Nephron progenitor cell (in vitro differentiated cells): ENCODE results near the gene FXYD7.

Source experiments
- DNase-seq: peaks from one replicate; pipeline ENCODE4 v3.0.0; 2021
- H3K27ac Mint-ChIP-seq: 2 replicates; pipeline ENCODE4 v1.8.0; 2021; ENCODE audit warnings: mild to moderate bottlenecking, moderate library complexity, mixed read lengths
- H3K27me3 Mint-ChIP-seq: 2 replicates; pipeline ENCODE4 v1.8.0; 2021; ENCODE audit warnings: mild to moderate bottlenecking, low read depth, mixed read lengths; ENCODE audit not compliant: poor library complexity
- H3K36me3 Mint-ChIP-seq: 2 replicates; pipeline ENCODE4 v1.8.0; 2021; ENCODE audit warnings: low read depth, mixed read lengths
- H3K4me1 Mint-ChIP-seq: 2 replicates; pipeline ENCODE4 v1.8.0; 2021; ENCODE audit warnings: mixed read lengths
- H3K4me3 Mint-ChIP-seq: 2 replicates; pipeline ENCODE4 v1.8.0; 2021; ENCODE audit warnings: mild to moderate bottlenecking, moderate library complexity, mixed read lengths
- H3K9me3 Mint-ChIP-seq: 2 replicates; pipeline ENCODE4 v1.8.0; 2021; ENCODE audit warnings: mild to moderate bottlenecking, moderate library complexity, mixed read lengths
- CTCF ChIP-seq: fragments of 200-600 bp; sonication (generic); IDR thresholded peaks from 2 replicates; pipeline ENCODE4 v1.5.0; 2021; ENCODE audit warnings: antibody characterized with exemption

FXYD7 gene

GRCh38 chr19:35155981-35156672 is 13.1 kb downstream of the FXYD7 start:
- DNase-seq = no peak
- Mint-ChIP-seq H3K4me1 (peaks cover 48% of the 10 kb centered on the region), H3K27me3 (peaks cover 39% of the 10 kb centered on the region), H3K27ac (no peak overlapping the region), H3K9me3 (no peaks in the 10 kb centered on the region), H3K4me3 (peak overlapping the region; percentile 85), H3K36me3 (peaks cover 13% of the 10 kb centered on the region)
- no peak for TF ChIP-seq CTCF

DNA sequence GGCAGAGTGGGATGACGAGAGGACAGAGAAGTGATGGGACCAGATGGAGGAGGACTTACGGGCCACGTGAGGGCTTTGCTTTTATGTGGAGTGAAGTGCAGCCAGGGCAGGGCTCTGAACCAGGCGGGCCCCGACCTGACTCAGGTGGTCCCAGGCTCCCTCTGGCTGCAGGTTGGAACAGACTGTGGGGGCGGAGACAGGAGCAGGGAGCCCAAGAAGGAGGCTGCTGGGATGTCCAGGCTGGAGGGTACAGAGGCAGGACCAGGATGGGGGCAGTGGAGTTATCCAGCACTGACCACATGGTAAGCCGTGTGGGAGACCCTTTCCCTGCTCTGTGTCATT is 13.6 kb downstream of the FXYD7 start:
- peak overlapping the region; percentile 62 for H3K4me3 Mint-ChIP-seq
- TF ChIP-seq CTCF = no peak
- peaks cover 38% of the 10 kb centered on the region for H3K27me3 Mint-ChIP-seq
- DNase-seq = no peak
- peaks cover 43% of the 10 kb centered on the region for H3K4me1 Mint-ChIP-seq
- no peak overlapping the region for H3K27ac Mint-ChIP-seq
- peaks cover 18% of the 10 kb centered on the region for H3K36me3 Mint-ChIP-seq
- no peaks in the 10 kb centered on the region for H3K9me3 Mint-ChIP-seq

DNA sequence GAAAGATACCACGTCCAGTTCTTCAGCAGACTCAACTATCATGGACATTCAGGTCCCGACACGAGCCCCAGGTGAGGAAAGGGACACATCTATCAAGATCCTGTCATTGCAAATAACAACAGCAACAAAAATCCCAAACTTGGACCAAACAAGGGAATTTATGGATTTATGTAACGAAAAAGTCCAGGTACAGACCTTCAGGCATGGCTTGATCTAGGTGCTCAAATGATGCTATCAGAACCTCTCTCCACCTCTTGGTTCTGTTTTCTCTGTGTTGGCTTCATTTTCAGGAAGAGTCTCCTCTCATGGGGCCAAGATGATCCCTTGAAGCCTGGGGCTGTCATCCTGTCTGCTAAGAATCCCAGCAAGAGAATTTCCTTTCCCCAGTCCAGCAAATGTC is 14.4 kb downstream of the FXYD7 start:
- H3K9me3 Mint-ChIP-seq = peaks cover 5% of the 10 kb centered on the region
- peaks cover 32% of the 10 kb centered on the region for H3K27me3 Mint-ChIP-seq
- H3K4me1 Mint-ChIP-seq = peaks cover 37% of the 10 kb centered on the region
- no peak overlapping the region for H3K27ac Mint-ChIP-seq
- no peak for TF ChIP-seq CTCF
- H3K36me3 Mint-ChIP-seq = peaks cover 26% of the 10 kb centered on the region
- no peak for DNase-seq
- H3K4me3 Mint-ChIP-seq = no peak overlapping the region

- peaks cover 47% of the 10 kb centered on the region for H3K36me3 Mint-ChIP-seq
- no peak for DNase-seq
- H3K27ac Mint-ChIP-seq = peak overlapping the region; percentile 57
- H3K4me3 Mint-ChIP-seq = no peak overlapping the region
- peaks cover 19% of the 10 kb centered on the region for H3K4me1 Mint-ChIP-seq
- no peak for TF ChIP-seq CTCF
- H3K27me3 Mint-ChIP-seq = peaks cover 18% of the 10 kb centered on the region
- H3K9me3 Mint-ChIP-seq = peaks cover 24% of the 10 kb centered on the region
Measured at GRCh38 chr19:35159606-35160005, 16.6 kb downstream of the FXYD7 start.

DNA sequence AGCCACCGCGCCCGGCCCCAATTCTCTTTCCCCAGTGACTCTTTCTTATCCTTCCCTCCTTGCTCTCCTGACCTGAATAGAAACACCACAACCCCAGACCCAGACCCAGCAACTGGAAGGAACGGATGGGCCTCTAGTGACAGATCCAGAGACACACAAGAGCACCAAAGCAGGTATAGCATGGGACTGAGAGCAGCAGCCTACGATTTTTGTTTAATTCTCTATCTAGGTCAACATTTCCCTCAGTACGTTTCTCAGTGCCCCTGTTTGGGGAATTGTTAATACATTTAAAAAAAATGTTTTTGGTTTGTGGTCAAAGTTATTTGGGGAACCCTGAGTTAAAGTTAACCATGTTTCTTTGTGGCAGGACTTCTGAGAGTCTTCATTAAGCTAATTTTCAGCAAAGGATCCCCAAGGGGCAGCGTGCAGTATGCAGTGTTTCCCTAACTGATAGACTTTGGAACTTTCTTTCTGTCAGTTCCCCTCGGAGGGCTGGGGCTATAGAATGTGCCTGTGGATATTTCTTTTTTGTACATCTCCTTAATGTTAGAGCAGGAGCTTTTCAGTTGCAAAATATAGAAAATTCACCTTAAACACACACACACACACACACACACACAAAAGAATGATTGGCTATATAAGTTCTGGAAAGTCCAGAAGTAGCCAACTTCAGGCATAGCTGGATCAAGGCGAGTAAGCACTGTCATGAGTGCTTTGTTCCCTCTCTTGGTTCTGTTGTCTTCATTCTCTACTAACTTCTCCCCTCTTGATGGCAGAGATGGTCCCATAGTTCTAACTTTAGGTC is 17.8 kb downstream of the FXYD7 start:
- Mint-ChIP-seq H3K36me3 (peaks cover 60% of the 10 kb centered on the region), H3K4me1 (peaks cover 8% of the 10 kb centered on the region), H3K9me3 (peaks cover 31% of the 10 kb centered on the region), H3K4me3 (no peak overlapping the region), H3K27ac (no peak overlapping the region), H3K27me3 (peaks cover 6% of the 10 kb centered on the region)
- no peak for TF ChIP-seq CTCF
- DNase-seq = no peak

- peaks cover 2% of the 10 kb centered on the region for H3K4me1 Mint-ChIP-seq
- peaks cover 37% of the 10 kb centered on the region for H3K9me3 Mint-ChIP-seq
- DNase-seq = no peak
- H3K27me3 Mint-ChIP-seq = peaks cover 7% of the 10 kb centered on the region
- no peak overlapping the region for H3K27ac Mint-ChIP-seq
- no peak for TF ChIP-seq CTCF
- peaks cover 65% of the 10 kb centered on the region for H3K36me3 Mint-ChIP-seq
- H3K4me3 Mint-ChIP-seq = no peak overlapping the region
Measured at GRCh38 chr19:35161434-35161743, 18.3 kb downstream of the FXYD7 start.
